Mesenchymal stem cell (in vitro differentiated cells and primary cell): Measurements from ENCODE around the gene BRICD5.

Source experiments
- DNase-seq: peaks from one replicate; pipeline ENCODE4 v3.0.0-alpha.2; 2013
- H2AFZ ChIP-seq: one replicate; pipeline ENCODE4 v1.6.1; 2013; ENCODE audit warnings: low read depth, mild to moderate bottlenecking, control low read depth, inconsistent platforms, low read length, moderate library complexity
- H2AK5ac ChIP-seq: 2 replicates; pipeline ENCODE4 v1.6.1; 2013; ENCODE audit warnings: low read length, moderate library complexity, mild to moderate bottlenecking, inconsistent platforms; ENCODE audit not compliant: severe bottlenecking
- H2BK120ac ChIP-seq: one replicate; pipeline ENCODE4 v1.6.1; 2013; ENCODE audit warnings: low read depth, mild to moderate bottlenecking, inconsistent platforms, low read length, moderate library complexity
- H2BK12ac ChIP-seq, 2 experiments: one replicate each; pipeline ENCODE4 v1.6.1; 2013; ENCODE audit warnings: inconsistent platforms in 2 of 2, low read length in 2 of 2, mild to moderate bottlenecking in 2 of 2, moderate library complexity in 2 of 2, control low read depth in 1 of 2
- H2BK15ac ChIP-seq: one replicate; pipeline ENCODE4 v1.6.1; 2013; ENCODE audit warnings: mild to moderate bottlenecking, low read depth, inconsistent platforms; ENCODE audit not compliant: poor library complexity, severe bottlenecking
- H2BK5ac ChIP-seq: 2 replicates; pipeline ENCODE4 v1.6.1; 2013; ENCODE audit warnings: low read depth, mild to moderate bottlenecking, low read length, control low read depth, inconsistent platforms; ENCODE audit not compliant: poor library complexity, severe bottlenecking
- H3K14ac ChIP-seq, 2 experiments: one replicate each; pipeline ENCODE4 v1.6.1; 2013; ENCODE audit warnings: inconsistent platforms in 2 of 2, low read length in 2 of 2, control low read depth in 1 of 2, mild to moderate bottlenecking in 1 of 2, moderate library complexity in 1 of 2
- H3K18ac ChIP-seq, 2 experiments: one replicate each; pipeline ENCODE4 v1.6.1; 2013; ENCODE audit warnings: inconsistent platforms in 2 of 2, low read length in 2 of 2, control low read depth in 1 of 2, low read depth in 1 of 2, mild to moderate bottlenecking in 1 of 2
- H3K23ac ChIP-seq, 2 experiments: one replicate each; pipeline ENCODE4 v1.6.1; 2013; ENCODE audit warnings: inconsistent platforms in 2 of 2, low read length in 2 of 2, mild to moderate bottlenecking in 2 of 2, moderate library complexity in 2 of 2, control low read depth in 1 of 2
- H3K27ac ChIP-seq: 2 replicates; pipeline ENCODE4 v1.5.1; 2013; ENCODE audit warnings: mild to moderate bottlenecking, moderate library complexity, low read length, control low read depth, inconsistent platforms; ENCODE audit not compliant: poor library complexity, severe bottlenecking
- H3K27me3 ChIP-seq, 2 experiments: 2 replicates each; pipeline versions ENCODE4 v1.6.1 to v1.7.0; 2013; ENCODE audit warnings: low read length in 2 of 2, mild to moderate bottlenecking in 2 of 2, moderate library complexity in 2 of 2, control low read depth in 1 of 2, inconsistent platforms in 1 of 2; ENCODE audit not compliant: control insufficient read depth in 1 of 2, insufficient read depth in 1 of 2
- H3K36me3 ChIP-seq, 2 experiments: 2 replicates each; pipeline versions ENCODE4 v1.6.1 to v1.7.0; 2013; ENCODE audit warnings: low read length in 2 of 2, control low read depth in 1 of 2, inconsistent platforms in 1 of 2, low read depth in 1 of 2, mild to moderate bottlenecking in 1 of 2; ENCODE audit not compliant: insufficient read depth in 2 of 2, control insufficient read depth in 1 of 2
- H3K4ac ChIP-seq, 2 experiments: one replicate each; pipeline ENCODE4 v1.6.1; 2013; ENCODE audit warnings: inconsistent platforms in 2 of 2, low read length in 2 of 2, mild to moderate bottlenecking in 2 of 2, moderate library complexity in 2 of 2, control low read depth in 1 of 2, low read depth in 1 of 2
- H3K4me1 ChIP-seq: 2 replicates; pipeline ENCODE4 v1.6.1; 2013; ENCODE audit warnings: low read depth, low read length, control low read depth; ENCODE audit not compliant: control insufficient read depth, insufficient read depth
- H3K4me2 ChIP-seq: 2 replicates; pipeline ENCODE4 v1.6.1; 2013; ENCODE audit warnings: low read length, mild to moderate bottlenecking, inconsistent platforms; ENCODE audit not compliant: poor library complexity, severe bottlenecking
- H3K4me3 ChIP-seq, 2 experiments: 2 replicates each; pipeline versions ENCODE4 v1.5.1 to v1.7.0; 2013; ENCODE audit warnings: low read length in 2 of 2, mild to moderate bottlenecking in 2 of 2, control low read depth in 1 of 2, low read depth in 1 of 2; ENCODE audit not compliant: insufficient read depth in 1 of 2
- H3K79me1 ChIP-seq: replicated peaks from 2 replicates; pipeline ENCODE4 v1.6.1; 2013; ENCODE audit warnings: mild to moderate bottlenecking, control low read depth, low read length, inconsistent platforms; ENCODE audit not compliant: poor library complexity, severe bottlenecking
- H3K9ac ChIP-seq: 2 replicates; pipeline ENCODE4 v1.7.0; 2013; ENCODE audit warnings: mild to moderate bottlenecking, low read length, moderate library complexity
- H3K9me3 ChIP-seq: 2 replicates; pipeline ENCODE4 v1.7.0; 2013; ENCODE audit warnings: mild to moderate bottlenecking, low read length; ENCODE audit not compliant: control insufficient read depth
- H4K8ac ChIP-seq: one replicate; pipeline ENCODE4 v1.6.1; 2013; ENCODE audit warnings: inconsistent platforms, mild to moderate bottlenecking, low read length, moderate library complexity
- H4K91ac ChIP-seq: one replicate; pipeline ENCODE4 v1.6.1; 2013; ENCODE audit warnings: mild to moderate bottlenecking, low read length, inconsistent platforms
- WGBS: methylation state at CpG from one replicate; pipeline ENCODE4 v1.1.7; 2013; ENCODE audit warnings: mixed read lengths; 5-methylcytosine and 5-hydroxymethylcytosine counted together

The BRICD5 gene

DNA sequence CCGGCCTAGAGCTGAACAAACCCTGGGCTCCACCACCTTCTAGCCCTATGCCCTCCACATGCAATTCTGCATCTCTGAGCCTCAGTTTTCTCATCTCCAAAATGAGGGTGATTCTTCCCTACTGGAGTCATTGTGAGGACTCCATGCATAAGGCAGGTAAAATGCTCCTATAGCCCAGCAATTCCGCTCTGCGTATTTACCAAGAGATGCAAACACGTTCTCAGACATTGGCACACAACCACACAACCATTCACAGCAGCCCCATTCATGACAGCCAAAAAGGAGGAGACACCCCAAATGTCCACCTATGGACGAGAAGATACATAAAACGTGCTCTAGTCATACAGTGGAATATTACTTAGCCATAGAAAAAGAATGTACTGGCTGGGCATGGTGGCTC is 10.3 kb downstream of the BRICD5 start:
- no peak for DNase-seq
- Histone ChIP-seq H3K4ac (no peak overlapping the region), H3K4me3 (no peak overlapping the region), H3K9me3 (peaks cover 6% of the 10 kb centered on the region), H4K8ac (no peak overlapping the region), H3K36me3 (no peaks in the 10 kb centered on the region), H3K18ac (no peak overlapping the region), H3K4me1 (peaks cover 19% of the 10 kb centered on the region), H3K27me3 (peaks cover 41% of the 10 kb centered on the region in 2 experiments), H3K23ac (no peak overlapping the region), H3K27ac (no peak overlapping the region), H2AK5ac (no peak overlapping the region), H2BK5ac (no peak overlapping the region), H2BK120ac (no peak overlapping the region), H2BK15ac (no peak overlapping the region), H2BK12ac (no peak overlapping the region), H3K79me1 (no peaks in the 10 kb centered on the region), H2AFZ (no peak overlapping the region), H4K91ac (no peak overlapping the region), H3K4me2 (no peak overlapping the region), H3K9ac (no peak overlapping the region), H3K14ac (no peak overlapping the region)
- WGBS, result 87% methylated on average over 6 of the region's 6 CpGs

GRCh38 chr16:2199621-2200139 is 11.0 kb downstream of the BRICD5 start:
- H2BK5ac ChIP-seq, result no peak overlapping the region
- H3K4me3 ChIP-seq, result no peak overlapping the region
- H3K14ac ChIP-seq, result no peak overlapping the region
- no peak overlapping the region for H2AFZ ChIP-seq
- WGBS, result 75% methylated on average over 12 of the region's 14 CpGs
- peaks cover 22% of the 10 kb centered on the region for H3K4me1 ChIP-seq
- H3K4me2 ChIP-seq, result no peak overlapping the region
- H3K23ac ChIP-seq, result no peak overlapping the region
- H4K91ac ChIP-seq, result no peak overlapping the region
- no peak overlapping the region for H2BK12ac ChIP-seq
- H3K18ac ChIP-seq, result no peak overlapping the region
- no peak overlapping the region for H3K9ac ChIP-seq
- no peak overlapping the region for H2AK5ac ChIP-seq
- H3K36me3 ChIP-seq, result no peaks in the 10 kb centered on the region
- H3K4ac ChIP-seq, result no peak overlapping the region
- H2BK120ac ChIP-seq, result no peak overlapping the region
- H3K27ac ChIP-seq, result no peak overlapping the region
- no peak overlapping the region for H4K8ac ChIP-seq
- no peaks in the 10 kb centered on the region for H3K79me1 ChIP-seq
- peaks cover 47 to 48% of the 10 kb centered on the region in 2 experiments for H3K27me3 ChIP-seq
- peaks cover 6% of the 10 kb centered on the region for H3K9me3 ChIP-seq
- H2BK15ac ChIP-seq, result no peak overlapping the region
- no peak for DNase-seq

DNA sequence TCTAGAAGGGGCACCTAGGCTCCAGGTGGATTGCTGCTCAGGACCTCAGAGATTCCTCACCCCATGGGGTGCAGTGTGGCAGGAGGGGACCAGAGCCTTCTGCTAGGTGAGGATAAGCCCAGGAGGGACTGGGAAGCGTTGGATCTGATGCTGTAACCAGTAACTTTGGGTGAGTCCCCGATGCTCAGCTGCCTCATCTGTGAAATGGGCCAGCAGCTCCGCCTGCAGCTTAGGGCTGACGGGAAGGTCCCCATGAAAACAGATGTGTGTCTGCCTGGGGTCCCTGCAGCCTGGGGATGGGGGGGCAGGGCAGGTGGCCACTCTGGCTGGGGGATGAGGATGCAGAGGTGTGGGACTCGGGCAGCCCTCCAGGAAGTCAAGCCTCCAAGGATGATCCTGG is 11.6 kb downstream of the BRICD5 start:
- no peak overlapping the region for H2BK5ac ChIP-seq
- H2AFZ ChIP-seq, result no peak overlapping the region
- H3K18ac ChIP-seq, result no peak overlapping the region
- H3K9me3 ChIP-seq, result peaks cover 6% of the 10 kb centered on the region
- no peak overlapping the region for H4K91ac ChIP-seq
- H3K36me3 ChIP-seq, result no peaks in the 10 kb centered on the region
- H3K27me3 ChIP-seq, result peaks cover 51 to 53% of the 10 kb centered on the region in 2 experiments
- H3K23ac ChIP-seq, result no peak overlapping the region
- DNase-seq, result no peak
- H3K4me3 ChIP-seq, result no peak overlapping the region
- H2BK120ac ChIP-seq, result no peak overlapping the region
- no peak overlapping the region for H4K8ac ChIP-seq
- H2AK5ac ChIP-seq, result no peak overlapping the region
- no peaks in the 10 kb centered on the region for H3K79me1 ChIP-seq
- WGBS, result 88% methylated on average over 5 of the region's 5 CpGs
- H3K4me1 ChIP-seq, result peaks cover 20% of the 10 kb centered on the region
- no peak overlapping the region for H3K9ac ChIP-seq
- no peak overlapping the region for H3K27ac ChIP-seq
- H2BK12ac ChIP-seq, result no peak overlapping the region
- no peak overlapping the region for H2BK15ac ChIP-seq
- no peak overlapping the region for H3K4me2 ChIP-seq
- no peak overlapping the region for H3K14ac ChIP-seq
- H3K4ac ChIP-seq, result no peak overlapping the region

DNA sequence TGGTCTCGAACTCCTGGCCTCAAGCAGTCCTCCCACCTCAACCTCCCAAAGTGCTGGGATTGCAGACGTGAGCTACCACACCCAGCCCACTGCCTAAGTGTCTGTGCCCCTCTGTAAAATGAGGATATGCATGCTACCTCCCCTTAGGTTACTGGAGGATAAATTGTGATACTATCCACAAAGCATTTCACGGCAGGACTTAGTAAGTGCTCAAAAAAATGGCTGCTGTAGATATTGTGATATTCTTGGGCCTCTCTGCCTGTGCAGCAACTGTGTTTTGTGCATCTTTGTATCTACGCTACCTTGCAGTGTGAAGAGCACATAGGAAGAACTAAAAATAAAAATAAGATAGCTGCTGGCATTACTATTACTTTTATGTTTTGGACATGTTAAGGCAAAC is 12.4 kb downstream of the BRICD5 start:
- H3K14ac ChIP-seq, result no peak overlapping the region
- no peak overlapping the region for H4K8ac ChIP-seq
- peaks cover 51 to 62% of the 10 kb centered on the region in 2 experiments for H3K27me3 ChIP-seq
- H2AFZ ChIP-seq, result no peak overlapping the region
- no peak overlapping the region for H4K91ac ChIP-seq
- H3K18ac ChIP-seq, result no peak overlapping the region
- H2BK15ac ChIP-seq, result no peak overlapping the region
- H3K4me1 ChIP-seq, result peaks cover 20% of the 10 kb centered on the region
- no peaks in the 10 kb centered on the region for H3K79me1 ChIP-seq
- H3K27ac ChIP-seq, result no peak overlapping the region
- H3K4me2 ChIP-seq, result no peak overlapping the region
- no peaks in the 10 kb centered on the region for H3K36me3 ChIP-seq
- no peak overlapping the region for H2BK12ac ChIP-seq
- H2BK5ac ChIP-seq, result no peak overlapping the region
- H2AK5ac ChIP-seq, result no peak overlapping the region
- whole genome bisulfite sequencing, result 74% methylated on average over 3 of the region's 4 CpGs
- H3K9ac ChIP-seq, result no peak overlapping the region
- H3K23ac ChIP-seq, result peak overlapping the region in 1 of 2 experiments; percentile 47
- no peak overlapping the region for H3K4ac ChIP-seq
- no peak overlapping the region for H3K4me3 ChIP-seq
- H3K9me3 ChIP-seq, result peaks cover 6% of the 10 kb centered on the region
- no peak overlapping the region for H2BK120ac ChIP-seq
- no peak for DNase-seq
